GM12878 (cell line): ENCODE data around the gene MRPL46. TPM values are rescaled to one million over a fixed set of nuclear protein-coding genes. Genes with fewer than 3 reads are reported as not detected.

Source experiments
- polyA plus RNA-seq, 11 experiments: library from polyadenylated mRNA; depleted of rRNA in 4 of 11; unstranded in 6 of 11; stranded (reverse) in 5 of 11; fragments of >200 nt; fragmentation: Nextera tagmentation in 4 of 11; fragmentation: Illumina TruSeq in 1 of 11; extraction: Ambion mirVana in 4 of 11; extraction: Trizol in 1 of 11; gene quantifications; 1 replicate in 1 of 11; 2 replicates in 10 of 11; pipeline versions ENCODE4 v1.2.1 to v1.2.3, GENCODE V29; 2011 to 2016; ENCODE audit warnings: inconsistent platforms in 2 of 11, missing spikeins in 2 of 11, low read depth in 1 of 11
- total RNA-seq, 4 experiments: library from RNA; depleted of rRNA in 3 of 4; stranded (reverse); fragments of >200 nt in 3 of 4; fragmentation: Illumina TruSeq in 1 of 4; extraction: Trizol in 1 of 4; gene quantifications; 2 replicates each; pipeline versions ENCODE4 v1.2.1 to v1.2.3, GENCODE V29; 2013 to 2021

Gene MRPL46
- total and polyA plus RNA-seq, 10 of the 15 experiments (the other 5 are each of a cell fraction or from before 2014, with no cell fraction given), result 37.4 to 96.7 (median 52.9) TPM

Other genes with a start within 250 kb of the MRPL46 start
- gene NTRK3, start 210.6 kb downstream of the MRPL46 start, total RNA-seq (2014; rRNA removed), result not detected in 2 replicates
- gene NTRK3, start 210.6 kb downstream of the MRPL46 start, total RNA-seq (2014; rRNA removed; fragmentation: Illumina TruSeq; extraction: Trizol), result not detected in 2 replicates
- not detected in 2 replicates for gene NTRK3, start 210.6 kb downstream of the MRPL46 start, total RNA-seq (2021)
- not detected in 2 replicates for gene NTRK3, start 210.6 kb downstream of the MRPL46 start, polyA plus RNA-seq (2011; rRNA removed)
- gene NTRK3, start 210.6 kb downstream of the MRPL46 start, polyA plus RNA-seq (2014; fragmentation: Illumina TruSeq; extraction: Trizol), result not detected in 2 replicates
- gene NTRK3, start 210.6 kb downstream of the MRPL46 start, polyA plus RNA-seq (2014; fragmentation: Nextera tagmentation; extraction: Ambion mirVana), result not detected
- not detected in 2 replicates for gene NTRK3, start 210.6 kb downstream of the MRPL46 start, polyA plus RNA-seq (2014; rRNA removed)
- not detected for gene NTRK3, start 210.6 kb downstream of the MRPL46 start, polyA plus RNA-seq (2016; fragmentation: Nextera tagmentation; extraction: Ambion mirVana)
- 65.2 and 71.8 TPM in 2 replicates for gene MRPS11, start 320 bp upstream of the MRPL46 start, total RNA-seq (2014; rRNA removed)
- 50.4 and 55.1 TPM in 2 replicates for gene MRPS11, start 320 bp upstream of the MRPL46 start, total RNA-seq (2014; rRNA removed; fragmentation: Illumina TruSeq; extraction: Trizol)
- 72.2 and 73.7 TPM in 2 replicates for gene MRPS11, start 320 bp upstream of the MRPL46 start, total RNA-seq (2021)
- gene MRPS11, start 320 bp upstream of the MRPL46 start, polyA plus RNA-seq (2011; rRNA removed), result 77.5 and 104 TPM in 2 replicates
- 24.6 and 57.9 TPM in 2 replicates for gene MRPS11, start 320 bp upstream of the MRPL46 start, polyA plus RNA-seq (2014; fragmentation: Illumina TruSeq; extraction: Trizol)
- 10 to 100 TPM; 37.1 to 44.3 TPM for gene MRPS11, start 320 bp upstream of the MRPL46 start, polyA plus RNA-seq (2014; fragmentation: Nextera tagmentation; extraction: Ambion mirVana)
- gene MRPS11, start 320 bp upstream of the MRPL46 start, polyA plus RNA-seq (2014; rRNA removed), result 99.9 and 103 TPM in 2 replicates
- 100 to 1,000 TPM; 138 to 148 TPM for gene MRPS11, start 320 bp upstream of the MRPL46 start, polyA plus RNA-seq (2016; fragmentation: Nextera tagmentation; extraction: Ambion mirVana)
- gene DET1, start 79.3 kb upstream of the MRPL46 start, total RNA-seq (2014; rRNA removed), result 1.7 and 2.7 TPM in 2 replicates
- gene DET1, start 79.3 kb upstream of the MRPL46 start, total RNA-seq (2014; rRNA removed; fragmentation: Illumina TruSeq; extraction: Trizol), result 0.94 and 1.0 TPM in 2 replicates
- 0.82 and 2.1 TPM in 2 replicates for gene DET1, start 79.3 kb upstream of the MRPL46 start, total RNA-seq (2021)
- 1.2 and 1.6 TPM in 2 replicates for gene DET1, start 79.3 kb upstream of the MRPL46 start, polyA plus RNA-seq (2011; rRNA removed)
- gene DET1, start 79.3 kb upstream of the MRPL46 start, polyA plus RNA-seq (2014; fragmentation: Illumina TruSeq; extraction: Trizol), result 0.73 and 1.5 TPM in 2 replicates
- gene DET1, start 79.3 kb upstream of the MRPL46 start, polyA plus RNA-seq (2014; fragmentation: Nextera tagmentation; extraction: Ambion mirVana), result under 1 TPM; 0.16 to 0.50 TPM
- 1.7 TPM in 2 replicates for gene DET1, start 79.3 kb upstream of the MRPL46 start, polyA plus RNA-seq (2014; rRNA removed)
- 1 to 10 TPM; 1.1 to 1.3 TPM for gene DET1, start 79.3 kb upstream of the MRPL46 start, polyA plus RNA-seq (2016; fragmentation: Nextera tagmentation; extraction: Ambion mirVana)
- gene AEN, start 154.0 kb upstream of the MRPL46 start, total RNA-seq (2014; rRNA removed), result 76.0 and 81.2 TPM in 2 replicates
- 39.9 and 44.5 TPM in 2 replicates for gene AEN, start 154.0 kb upstream of the MRPL46 start, total RNA-seq (2014; rRNA removed; fragmentation: Illumina TruSeq; extraction: Trizol)
- 67.2 and 74.4 TPM in 2 replicates for gene AEN, start 154.0 kb upstream of the MRPL46 start, total RNA-seq (2021)
- gene AEN, start 154.0 kb upstream of the MRPL46 start, polyA plus RNA-seq (2011; rRNA removed), result 32.5 and 44.7 TPM in 2 replicates
- gene AEN, start 154.0 kb upstream of the MRPL46 start, polyA plus RNA-seq (2014; fragmentation: Illumina TruSeq; extraction: Trizol), result 25.8 and 33.5 TPM in 2 replicates
- 10 to 100 TPM; 11.7 to 12.0 TPM for gene AEN, start 154.0 kb upstream of the MRPL46 start, polyA plus RNA-seq (2014; fragmentation: Nextera tagmentation; extraction: Ambion mirVana)
- gene AEN, start 154.0 kb upstream of the MRPL46 start, polyA plus RNA-seq (2014; rRNA removed), result 62.8 and 66.1 TPM in 2 replicates
- gene AEN, start 154.0 kb upstream of the MRPL46 start, polyA plus RNA-seq (2016; fragmentation: Nextera tagmentation; extraction: Ambion mirVana), result 10 to 100 TPM; 78.0 to 78.8 TPM
- 210 and 228 TPM in 2 replicates for gene ISG20, start 171.6 kb upstream of the MRPL46 start, total RNA-seq (2014; rRNA removed)
- 48.5 and 53.8 TPM in 2 replicates for gene ISG20, start 171.6 kb upstream of the MRPL46 start, total RNA-seq (2014; rRNA removed; fragmentation: Illumina TruSeq; extraction: Trizol)
- gene ISG20, start 171.6 kb upstream of the MRPL46 start, total RNA-seq (2021), result 76.5 and 90.2 TPM in 2 replicates
- gene ISG20, start 171.6 kb upstream of the MRPL46 start, polyA plus RNA-seq (2011; rRNA removed), result 46.6 and 182 TPM in 2 replicates
- 3.5 and 23.4 TPM in 2 replicates for gene ISG20, start 171.6 kb upstream of the MRPL46 start, polyA plus RNA-seq (2014; fragmentation: Illumina TruSeq; extraction: Trizol)
- gene ISG20, start 171.6 kb upstream of the MRPL46 start, polyA plus RNA-seq (2014; fragmentation: Nextera tagmentation; extraction: Ambion mirVana), result 10 to 100 TPM; 49.6 to 92.9 TPM
- 177 and 251 TPM in 2 replicates for gene ISG20, start 171.6 kb upstream of the MRPL46 start, polyA plus RNA-seq (2014; rRNA removed)
- 10 to 100 TPM; 80.7 to 91.1 TPM for gene ISG20, start 171.6 kb upstream of the MRPL46 start, polyA plus RNA-seq (2016; fragmentation: Nextera tagmentation; extraction: Ambion mirVana)